Activated T-cell treated with anti-CD3 and anti-CD28 coated beads for 1 hour (primary cell): ENCODE results near the gene ZCWPW1.

Experiments used
- DNase-seq: peaks from one replicate; pipeline ENCODE4 v3.0.0-alpha.2; 2020; ENCODE audit warnings: low read depth

Gene ZCWPW1

GRCh38 chr7:100432621-100433275 is 4.2 kb upstream of the ZCWPW1 start:
- no peak for DNase-seq

- no peak for DNase-seq
Measured at GRCh38 chr7:100432053-100432452, 3.5 kb upstream of the ZCWPW1 start.

- DNase-seq: no peak
Measured at GRCh38 chr7:100431286-100431735, 2.8 kb upstream of the ZCWPW1 start.

- no peak for DNase-seq
Measured at GRCh38 chr7:100430493-100431285, 2.2 kb upstream of the ZCWPW1 start.

GRCh38 chr7:100429637-100430492 is 1.4 kb upstream of the ZCWPW1 start, which contains the start of gene MEPCE:
MEPCE (plus strand) TSS chr7:100429831; CDS start chr7:100430019, 188 bp downstream.
- DNase-seq: peak; percentile 99

GRCh38 chr7:100428967-100429636 is 599 bp upstream of the ZCWPW1 start:
- peak; percentile 100 for DNase-seq

GRCh38 chr7:100427762-100428198 is 723 bp downstream of the ZCWPW1 start:
- no peak for DNase-seq

- DNase-seq: no peak
Measured at GRCh38 chr7:100426516-100426915, 2.0 kb downstream of the ZCWPW1 start.

- no peak for DNase-seq
Measured at GRCh38 chr7:100425347-100425746, 3.2 kb downstream of the ZCWPW1 start.

GRCh38 chr7:100423315-100423714 is 5.2 kb downstream of the ZCWPW1 start:
- DNase-seq: no peak

- no peak for DNase-seq
Measured at GRCh38 chr7:100419660-100420226, 8.8 kb downstream of the ZCWPW1 start.

GRCh38 chr7:100418930-100419659 is 9.4 kb downstream of the ZCWPW1 start:
- DNase-seq: no peak

- DNase-seq: no peak
Measured at GRCh38 chr7:100415448-100415847, 13.1 kb downstream of the ZCWPW1 start.

GRCh38 chr7:100413889-100414288 is 14.6 kb downstream of the ZCWPW1 start:
- no peak for DNase-seq

- DNase-seq: no peak
Measured at GRCh38 chr7:100413346-100413745, 15.2 kb downstream of the ZCWPW1 start.

GRCh38 chr7:100411101-100411500 is 17.4 kb downstream of the ZCWPW1 start:
- no peak for DNase-seq

- no peak for DNase-seq
Measured at GRCh38 chr7:100407285-100408180, 21.0 kb downstream of the ZCWPW1 start.

- DNase-seq: no peak
Measured at GRCh38 chr7:100406767-100407166, 21.7 kb downstream of the ZCWPW1 start.

- DNase-seq: no peak
Measured at GRCh38 chr7:100402241-100402640, 26.3 kb downstream of the ZCWPW1 start.

- no peak for DNase-seq
Measured at GRCh38 chr7:100401811-100402210, 26.7 kb downstream of the ZCWPW1 start.
